Keratinocyte (primary cell): ENCODE results near the gene PIK3CD. TPM values are rescaled to one million over a fixed set of nuclear protein-coding genes. Genes with fewer than 3 reads are reported as not detected.

Source experiments
- DNase-seq: peaks from one replicate; pipeline ENCODE4 v3.0.0-alpha.2; 2011; ENCODE audit warnings: low read depth, missing footprints, low spot score
- FAIRE-seq: peaks from 2 replicates; lab custom pipeline; 2011; peaks lifted over from hg19 to GRCh38; lab: Jason Lieb, UNC
- H2AFZ ChIP-seq: 2 replicates; pipeline ENCODE4 v1.6.0; 2012; ENCODE audit warnings: low read length, control low read depth, inconsistent platforms; ENCODE audit not compliant: control insufficient read depth
- H3K27ac ChIP-seq: 2 replicates; pipeline ENCODE4 v1.5.1; 2011; ENCODE audit warnings: low read length; ENCODE audit not compliant: control insufficient read depth, insufficient read depth
- H3K27me3 ChIP-seq: 3 replicates; pipeline ENCODE4 v1.6.0; 2011; ENCODE audit warnings: low read length; ENCODE audit not compliant: control insufficient read depth, insufficient read depth; ENCODE audit errors: extremely low read depth
- H3K36me3 ChIP-seq, 2 experiments: 2 replicates in 1 of 2; 3 replicates in 1 of 2; pipeline ENCODE4 v1.5.1; 2011; ENCODE audit warnings: low read length in 2 of 2, mild to moderate bottlenecking in 1 of 2; ENCODE audit not compliant: control insufficient read depth in 2 of 2, insufficient read depth in 2 of 2; ENCODE audit errors: extremely low read depth in 1 of 2
- H3K4me1 ChIP-seq: 3 replicates; pipeline ENCODE4 v1.5.1; 2011; ENCODE audit warnings: low read length; ENCODE audit not compliant: control insufficient read depth, insufficient read depth; ENCODE audit errors: extremely low read depth
- H3K4me2 ChIP-seq: 3 replicates; pipeline ENCODE4 v1.6.0; 2011; ENCODE audit warnings: low read depth, low read length; ENCODE audit not compliant: control insufficient read depth, insufficient read depth; ENCODE audit errors: extremely low read depth
- H3K4me3 ChIP-seq, 3 experiments: fragments of 200-600 bp in 1 of 3; sonication (generic) in 1 of 3; 2 replicates in 2 of 3; 3 replicates in 1 of 3; pipeline ENCODE4 v1.5.1; 2011 to 2016; ENCODE audit warnings: low read length in 3 of 3, mild to moderate bottlenecking in 3 of 3, control low read depth in 2 of 3, inconsistent platforms in 1 of 3, low read depth in 1 of 3, mixed read lengths in 1 of 3, mixed run types in 1 of 3, moderate library complexity in 1 of 3; ENCODE audit not compliant: control insufficient read depth in 2 of 3, insufficient read depth in 2 of 3; ENCODE audit errors: extremely low read depth in 1 of 3
- H3K79me2 ChIP-seq: 2 replicates; pipeline ENCODE4 v1.6.0; 2012; ENCODE audit warnings: low read length; ENCODE audit not compliant: control insufficient read depth, insufficient read depth
- H3K9ac ChIP-seq: 3 replicates; pipeline ENCODE4 v1.6.0; 2011; ENCODE audit warnings: low read length; ENCODE audit not compliant: control insufficient read depth, insufficient read depth; ENCODE audit errors: extremely low read depth
- H3K9me1 ChIP-seq: 3 replicates; pipeline ENCODE4 v1.6.0; 2011; ENCODE audit warnings: low read length; ENCODE audit not compliant: control insufficient read depth, insufficient read depth; ENCODE audit errors: extremely low read depth
- H3K9me3 ChIP-seq: 2 replicates; pipeline ENCODE4 v1.5.1; 2012; ENCODE audit warnings: low read depth, low read length; ENCODE audit not compliant: control insufficient read depth
- H4K20me1 ChIP-seq: 3 replicates; pipeline ENCODE4 v1.6.0; 2011; ENCODE audit warnings: low read length; ENCODE audit not compliant: control insufficient read depth, insufficient read depth; ENCODE audit errors: extremely low read depth
- CTCF ChIP-seq, 3 experiments: IDR thresholded peaks in 1 of 3; conservative IDR thresholded peaks in 1 of 3; optimal IDR thresholded peaks in 1 of 3; 2 replicates in 2 of 3; 3 replicates in 1 of 3; pipeline versions ENCODE3 to v1.5.1; 2011; ENCODE audit warnings: low read length in 3 of 3, mild to moderate bottlenecking in 3 of 3, moderate library complexity in 2 of 3, control low read depth in 1 of 3, inconsistent platforms in 1 of 3; ENCODE audit not compliant: insufficient read depth in 2 of 3; ENCODE audit errors: extremely low read depth in 1 of 3
- EZH2 ChIP-seq: IDR thresholded peaks from one replicate; pipeline ENCODE4 v1.6.1; 2012; ENCODE audit warnings: inconsistent platforms, mild to moderate bottlenecking, low read length, moderate library complexity
- dilution Hi-C: fragments of 300-500 bp; cut with MboI; formaldehyde crosslinking; loops from one replicate; pipeline ENCODE4 v1.7.0; 2020; ENCODE audit warnings: low sequenced_read_pairs; ENCODE audit not compliant: extremely low pct_ligation_motif_present
- polyA plus RNA-seq, 5 experiments: library from polyadenylated mRNA; depleted of rRNA in 3 of 5; stranded (reverse) in 3 of 5; stranded (forward) in 1 of 5; unstranded in 1 of 5; fragments of >200 nt; gene quantifications; 1 replicate in 1 of 5; 2 replicates in 3 of 5; 3 replicates in 1 of 5; pipeline versions ENCODE4 v1.2.1 to v1.2.3, GENCODE V29; 2011 to 2012; ENCODE audit warnings: missing spikeins in 2 of 5, low read depth in 1 of 5, low replicate concordance in 1 of 5

PIK3CD gene
- polyA plus RNA-seq, 1 donor (not counting 4 experiments of a cell fraction or from before 2014, with no cell fraction given), result 7.8 TPM

- Histone ChIP-seq H2AFZ (no peak overlapping the region), H3K9me1 (no peaks in the 10 kb centered on the region), H3K79me2 (peaks cover 3% of the 10 kb centered on the region), H3K27me3 (no peaks in the 10 kb centered on the region), H3K9me3 (no peaks in the 10 kb centered on the region), H3K9ac (peak overlapping the region; percentile 76), H3K4me2 (peak overlapping the region; percentile 85), H3K4me3 (peak overlapping the region; percentile 54 to 69 (median 55)), H3K27ac (peak overlapping the region; percentile 23), H3K36me3 (peaks cover 3 to 5% of the 10 kb centered on the region in 2 experiments), H3K4me1 (peaks cover 43% of the 10 kb centered on the region), H4K20me1 (no peaks in the 10 kb centered on the region)
- TF ChIP-seq CTCF (optimal IDR thresholded peaks at IDR 0.05 in 1 of 3, IDR thresholded peaks at IDR 0.05 in 1 of 3, conservative IDR thresholded peaks at IDR 0.05 in 1 of 3; ENCODE audit: extremely low read depth in 1 of 3, insufficient read depth in 2 of 3, low read length in 3 of 3) (no peak), EZH2 (no peak)
- FAIRE-seq (no peak), DNase-seq (no peak)
- dilution Hi-C loops, result no loop called here
These were observed 39.0 kb downstream of the PIK3CD start for GRCh38 chr1:9690440-9691107.

GRCh38 chr1:9691108-9691445, 39.5 kb downstream of the PIK3CD start:
- no peak for DNase-seq
- dilution Hi-C loops, result no loop called here
- H3K4me2 ChIP-seq, result peak overlapping the region; percentile 85
- peaks cover 3 to 5% of the 10 kb centered on the region in 2 experiments for H3K36me3 ChIP-seq
- H3K9me3 ChIP-seq, result no peaks in the 10 kb centered on the region
- no peaks in the 10 kb centered on the region for H3K9me1 ChIP-seq
- H3K79me2 ChIP-seq, result peaks cover 3% of the 10 kb centered on the region
- no peak overlapping the region for H3K9ac ChIP-seq
- TF ChIP-seq EZH2 (no peak), CTCF (optimal IDR thresholded peaks at IDR 0.05 in 1 of 3, IDR thresholded peaks at IDR 0.05 in 1 of 3, conservative IDR thresholded peaks at IDR 0.05 in 1 of 3; ENCODE audit: extremely low read depth in 1 of 3, insufficient read depth in 2 of 3, low read length in 3 of 3) (no peak)
- H3K4me1 ChIP-seq, result peaks cover 38% of the 10 kb centered on the region
- H4K20me1 ChIP-seq, result no peaks in the 10 kb centered on the region
- FAIRE-seq, result peak; percentile 79
- H2AFZ ChIP-seq, result no peak overlapping the region
- H3K27me3 ChIP-seq, result no peaks in the 10 kb centered on the region
- no peak overlapping the region for H3K27ac ChIP-seq
- no peak overlapping the region for H3K4me3 ChIP-seq
